Endothelial cell of umbilical vein (primary cell): ENCODE results near the gene LAMB4. TPM values are rescaled to one million over a fixed set of nuclear protein-coding genes. Genes with fewer than 3 reads are reported as not detected.

Source experiments
- BruUV-seq: library from RNA; stranded (reverse); fragments of 400-500 nt; replicated peaks from 2 replicates; lab custom pipeline; 2021; lab: Mats Ljungman, UMichigan
- CTCF ChIA-PET: fragments of 300-600, 350-600 bp; sonication (Branson Sonifier 250); formaldehyde crosslinking; loops from one replicate; lab custom pipeline; 2021; ENCODE audit warnings: antibody characterized with exemption, inconsistent platforms; lab: Charles Lee
- POLR2A ChIA-PET: fragments of 300-600, 350-600 bp; sonication (Branson Sonifier 250); formaldehyde crosslinking; loops from one replicate; lab custom pipeline; 2021; ENCODE audit warnings: antibody characterized with exemption, inconsistent platforms; lab: Charles Lee
- DNase-seq: peaks from one replicate; pipeline ENCODE4 v3.0.0-alpha.2; 2011; ENCODE audit warnings: low read depth, low spot score
- FAIRE-seq: peaks from 2 replicates; lab custom pipeline; 2011; peaks lifted over from hg19 to GRCh38; lab: Jason Lieb, UNC
- H2AFZ ChIP-seq: 2 replicates; pipeline ENCODE4 v1.6.0; 2012; ENCODE audit warnings: low read depth, low read length, control low read depth, inconsistent platforms
- H3K27ac ChIP-seq: 2 replicates; pipeline ENCODE4 v1.5.1; 2011; ENCODE audit warnings: low read depth, mild to moderate bottlenecking, control low read depth, low read length, moderate library complexity; ENCODE audit not compliant: insufficient read depth
- H3K27me3 ChIP-seq, 2 experiments: 2 replicates each; pipeline versions ENCODE4 v1.6.0 to v1.6.1; 2011; ENCODE audit warnings: low read length in 2 of 2, mixed read lengths in 1 of 2; ENCODE audit not compliant: control insufficient read depth in 2 of 2, insufficient read depth in 2 of 2
- H3K36me3 ChIP-seq, 2 experiments: 2 replicates in 1 of 2; 3 replicates in 1 of 2; pipeline ENCODE4 v1.5.1; 2011; ENCODE audit warnings: low read length in 2 of 2, mild to moderate bottlenecking in 1 of 2, moderate library complexity in 1 of 2; ENCODE audit not compliant: control insufficient read depth in 2 of 2, insufficient read depth in 2 of 2; ENCODE audit errors: extremely low read depth in 1 of 2
- H3K4me1 ChIP-seq: 3 replicates; pipeline ENCODE4 v1.5.1; 2011; ENCODE audit warnings: mild to moderate bottlenecking, low read length; ENCODE audit not compliant: control insufficient read depth, insufficient read depth; ENCODE audit errors: extremely low read depth
- H3K4me2 ChIP-seq: 2 replicates; pipeline ENCODE4 v1.6.1; 2011; ENCODE audit warnings: low read length, control low read depth, mixed read lengths; ENCODE audit not compliant: insufficient read depth
- H3K4me3 ChIP-seq, 3 experiments: fragments of 200-600 bp in 1 of 3; sonication (generic), shearing (Covaris generic) in 1 of 3; replicated peaks in 1 of 3; 2 replicates each; pipeline ENCODE4 v1.5.1; 2011 to 2016; ENCODE audit warnings: control low read depth in 3 of 3, low read length in 3 of 3, mild to moderate bottlenecking in 2 of 3, inconsistent platforms in 1 of 3, low read depth in 1 of 3, moderate library complexity in 1 of 3; ENCODE audit not compliant: insufficient read depth in 1 of 3
- H3K79me2 ChIP-seq: 2 replicates; pipeline ENCODE4 v1.6.0; 2012; ENCODE audit warnings: low read length, inconsistent platforms; ENCODE audit not compliant: control insufficient read depth, insufficient read depth
- H3K9ac ChIP-seq: replicated peaks from 2 replicates; pipeline ENCODE3; 2011; ENCODE audit warnings: low read length, control low read depth; ENCODE audit not compliant: insufficient read depth; ENCODE audit errors: extremely low read depth
- H3K9me1 ChIP-seq: replicated peaks from 3 replicates; pipeline ENCODE4 v1.6.0; 2011; ENCODE audit warnings: mild to moderate bottlenecking, low read length; ENCODE audit not compliant: control insufficient read depth, insufficient read depth; ENCODE audit errors: extremely low read depth
- H3K9me3 ChIP-seq: replicated peaks from 2 replicates; pipeline ENCODE4 v1.5.1; 2012; ENCODE audit warnings: low read length, inconsistent platforms; ENCODE audit not compliant: control insufficient read depth, insufficient read depth
- H4K20me1 ChIP-seq: replicated peaks from 2 replicates; pipeline ENCODE3; 2011; ENCODE audit warnings: mild to moderate bottlenecking, low read length; ENCODE audit not compliant: control insufficient read depth, insufficient read depth; ENCODE audit errors: extremely low read depth
- CTCF ChIP-seq, 2 donors: IDR thresholded peaks; 1 replicate in 1 of 2; 2 replicates in 1 of 2; pipeline ENCODE4 v1.5.1; 2011; ENCODE audit warnings: low read length in 2 of 2, mild to moderate bottlenecking in 2 of 2, moderate library complexity in 2 of 2, control low read depth in 1 of 2, inconsistent platforms in 1 of 2, low read depth in 1 of 2; ENCODE audit not compliant: insufficient read depth in 1 of 2; ENCODE audit errors: extremely low read depth in 1 of 2
- EZH2 ChIP-seq: IDR thresholded peaks from 2 replicates; pipeline ENCODE4 v1.6.1; 2012; ENCODE audit warnings: borderline replicate concordance, low read depth, mild to moderate bottlenecking, moderate library complexity, low read length, inconsistent platforms; ENCODE audit not compliant: severe bottlenecking
- JUN ChIP-seq: IDR thresholded peaks from 2 replicates; pipeline ENCODE4 v1.6.1; 2011; ENCODE audit warnings: borderline replicate concordance, low read depth; ENCODE audit not compliant: insufficient read length, insufficient read depth
- MAX ChIP-seq: IDR thresholded peaks from 2 replicates; pipeline ENCODE4 v1.6.1; 2011; ENCODE audit not compliant: insufficient read depth, insufficient read length
- MYC ChIP-seq: IDR thresholded peaks from one replicate; pipeline ENCODE4 v1.6.1; 2011; ENCODE audit warnings: mild to moderate bottlenecking, low read depth, low read length
- POLR2A ChIP-seq: IDR thresholded peaks from 2 replicates; pipeline ENCODE4 v1.6.1; 2012; ENCODE audit warnings: low read depth, mild to moderate bottlenecking, control low read depth, low read length
- POLR2AphosphoS5 ChIP-seq: IDR thresholded peaks from 2 replicates; pipeline ENCODE4 v1.6.1; 2012; ENCODE audit warnings: low read depth, mild to moderate bottlenecking, control low read depth, low read length, moderate library complexity; ENCODE audit not compliant: insufficient read depth
- dilution Hi-C: fragments of 300-500 bp; cut with MboI; formaldehyde crosslinking; loops from one replicate; pipeline ENCODE4 v1.15.0; 2019; ENCODE audit warnings: low sequenced_read_pairs; ENCODE audit not compliant: extremely low pct_ligation_motif_present
- intact Hi-C: fragments of 100-400 bp; cut with micrococcal nuclease; formaldehyde crosslinking; loops from one replicate; pipeline ENCODE4 v1.10.0; 2022
- polyA plus RNA-seq, 4 experiments: library from polyadenylated mRNA; depleted of rRNA in 3 of 4; stranded (reverse) in 3 of 4; unstranded in 1 of 4; fragments of >200 nt; gene quantifications; 2 replicates each; pipeline versions ENCODE4 v1.2.1 to v1.2.3, GENCODE V29; 2011 to 2012; ENCODE audit warnings: missing spikeins in 1 of 4
- total RNA-seq: library from RNA; stranded (reverse); gene quantifications from 2 replicates; pipeline ENCODE4 v1.2.3, GENCODE V29; 2021

LAMB4 gene
- total and polyA plus RNA-seq, 2 donors (not counting 3 experiments of a cell fraction or from before 2014, with no cell fraction given) = 0.15 to 0.20 TPM

DNA sequence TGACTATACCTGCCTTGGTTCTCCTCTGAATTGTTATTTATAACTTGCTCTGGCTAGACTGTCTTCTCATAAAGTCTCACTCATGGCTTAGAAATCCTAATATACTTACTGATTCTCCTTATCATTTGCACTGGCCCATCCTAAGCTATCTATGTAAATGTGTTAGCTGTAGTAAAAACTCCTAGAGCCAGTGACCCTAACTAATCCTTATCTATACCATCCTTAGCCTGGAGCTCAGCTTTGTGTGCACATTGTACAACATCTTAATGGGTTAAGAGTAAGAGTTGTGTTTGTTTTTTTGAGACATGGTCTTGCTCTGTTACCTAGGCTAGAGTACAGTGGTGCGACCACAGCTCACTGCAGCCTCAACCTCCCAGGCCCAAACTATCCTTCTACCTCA lies 40.8 kb downstream of the LAMB4 start:
- H3K27me3 ChIP-seq = no peaks in the 10 kb centered on the region
- H3K36me3 ChIP-seq = no peaks in the 10 kb centered on the region
- H3K4me1 ChIP-seq = peaks cover 15% of the 10 kb centered on the region
- dilution Hi-C loops = no loop called here
- no peaks in the 10 kb centered on the region for H3K79me2 ChIP-seq
- TF ChIP-seq POLR2AphosphoS5 (no peak), CTCF (IDR thresholded peaks at IDR 0.05; ENCODE audit: extremely low read depth in 1 of 2, insufficient read depth in 1 of 2, low read depth in 1 of 2, low read length in 2 of 2) (no peak), MYC (no peak), POLR2A (no peak), EZH2 (no peak), JUN (no peak), MAX (no peak)
- ChIA-PET POLR2A (no interaction called here), CTCF (no interaction called here)
- H3K9me3 ChIP-seq = no peaks in the 10 kb centered on the region
- no peak overlapping the region for H3K27ac ChIP-seq
- no peak overlapping the region for H3K4me3 ChIP-seq
- DNase-seq (no peak), FAIRE-seq (no peak)
- intact Hi-C loops = no loop called here
- H3K9ac ChIP-seq = no peak overlapping the region
- no peaks in the 10 kb centered on the region for H4K20me1 ChIP-seq
- no peaks in the 10 kb centered on the region for H3K9me1 ChIP-seq
- no peak overlapping the region for H2AFZ ChIP-seq
- BruUV-seq = no TSS peak
- H3K4me2 ChIP-seq = no peak overlapping the region
